DND-41 (cell line): Measurements from ENCODE around the gene OSM.

Source experiments
- EZH2 ChIP-seq: IDR thresholded peaks from 3 replicates; pipeline ENCODE4 v1.6.1; 2012; ENCODE audit warnings: borderline replicate concordance, low read depth, mild to moderate bottlenecking, moderate library complexity, low read length, inconsistent platforms; ENCODE audit not compliant: severe bottlenecking
- TF ChIP-seq, protein P1 (sequence below): IDR thresholded peaks from 2 replicates; pipeline ENCODE4 v1.5.1; 2012; ENCODE audit warnings: borderline replicate concordance, low read length, moderate library complexity, mild to moderate bottlenecking; ENCODE audit not compliant: poor library complexity, severe bottlenecking; ENCODE audit errors: extremely low read depth

DNA sequence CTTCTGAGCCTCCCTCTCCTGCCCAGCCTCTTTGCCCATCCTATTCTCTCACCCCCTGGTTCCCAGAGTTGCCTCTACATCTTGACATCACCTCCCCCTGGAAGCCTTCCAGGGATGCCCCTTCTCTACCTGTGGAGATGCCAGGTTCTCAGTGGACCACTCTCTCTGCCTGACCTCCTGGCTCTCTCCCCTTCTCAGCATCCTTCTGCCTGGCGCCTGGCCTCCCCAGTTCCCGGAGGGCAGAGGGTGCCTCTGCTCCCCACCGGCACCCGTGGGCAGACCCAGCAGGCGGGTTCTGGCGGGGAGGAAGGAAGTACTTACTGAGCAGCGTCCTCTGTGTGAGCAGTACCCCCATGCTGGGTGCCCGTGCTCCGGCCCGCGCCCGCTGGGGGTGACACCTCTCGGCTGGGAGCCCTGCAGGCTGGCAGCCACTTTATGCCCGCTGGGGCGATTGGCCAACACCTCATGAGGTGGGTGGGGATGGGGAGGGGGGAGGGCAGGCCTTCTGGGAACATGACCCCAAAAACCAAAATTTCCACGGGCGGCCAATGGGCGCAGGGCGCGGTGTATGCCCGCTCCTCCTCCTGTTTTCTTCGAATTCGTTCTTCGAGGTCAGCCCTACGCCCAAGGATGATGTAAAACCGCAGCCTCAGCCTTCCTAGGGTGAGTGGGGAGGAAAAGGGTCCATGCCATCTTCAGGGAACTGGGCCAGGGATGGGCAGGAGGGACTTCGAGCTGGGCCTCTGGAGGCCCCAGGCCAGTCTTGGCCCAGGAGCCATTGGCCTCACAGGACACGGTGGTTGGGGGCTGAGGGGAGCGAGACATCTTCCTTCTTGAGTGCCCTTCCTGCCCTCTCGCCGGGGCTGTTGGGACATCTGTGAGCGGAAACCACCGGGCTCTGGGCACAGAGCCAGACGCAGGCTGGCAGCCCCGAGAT, at the start of gene OSM:
- TF ChIP-seq, protein P1, sequence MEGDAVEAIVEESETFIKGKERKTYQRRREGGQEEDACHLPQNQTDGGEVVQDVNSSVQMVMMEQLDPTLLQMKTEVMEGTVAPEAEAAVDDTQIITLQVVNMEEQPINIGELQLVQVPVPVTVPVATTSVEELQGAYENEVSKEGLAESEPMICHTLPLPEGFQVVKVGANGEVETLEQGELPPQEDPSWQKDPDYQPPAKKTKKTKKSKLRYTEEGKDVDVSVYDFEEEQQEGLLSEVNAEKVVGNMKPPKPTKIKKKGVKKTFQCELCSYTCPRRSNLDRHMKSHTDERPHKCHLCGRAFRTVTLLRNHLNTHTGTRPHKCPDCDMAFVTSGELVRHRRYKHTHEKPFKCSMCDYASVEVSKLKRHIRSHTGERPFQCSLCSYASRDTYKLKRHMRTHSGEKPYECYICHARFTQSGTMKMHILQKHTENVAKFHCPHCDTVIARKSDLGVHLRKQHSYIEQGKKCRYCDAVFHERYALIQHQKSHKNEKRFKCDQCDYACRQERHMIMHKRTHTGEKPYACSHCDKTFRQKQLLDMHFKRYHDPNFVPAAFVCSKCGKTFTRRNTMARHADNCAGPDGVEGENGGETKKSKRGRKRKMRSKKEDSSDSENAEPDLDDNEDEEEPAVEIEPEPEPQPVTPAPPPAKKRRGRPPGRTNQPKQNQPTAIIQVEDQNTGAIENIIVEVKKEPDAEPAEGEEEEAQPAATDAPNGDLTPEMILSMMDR = no peak
- TF ChIP-seq EZH2 = no peak
